Measurements from ENCODE around the gene STARD10. TPM values are rescaled to one million over a fixed set of nuclear protein-coding genes. Genes with fewer than 3 reads are reported as not detected.

STARD10 gene
- total RNA-seq, 2 donors from 2014 or later = 32.2 to 33.3 TPM

DNA sequence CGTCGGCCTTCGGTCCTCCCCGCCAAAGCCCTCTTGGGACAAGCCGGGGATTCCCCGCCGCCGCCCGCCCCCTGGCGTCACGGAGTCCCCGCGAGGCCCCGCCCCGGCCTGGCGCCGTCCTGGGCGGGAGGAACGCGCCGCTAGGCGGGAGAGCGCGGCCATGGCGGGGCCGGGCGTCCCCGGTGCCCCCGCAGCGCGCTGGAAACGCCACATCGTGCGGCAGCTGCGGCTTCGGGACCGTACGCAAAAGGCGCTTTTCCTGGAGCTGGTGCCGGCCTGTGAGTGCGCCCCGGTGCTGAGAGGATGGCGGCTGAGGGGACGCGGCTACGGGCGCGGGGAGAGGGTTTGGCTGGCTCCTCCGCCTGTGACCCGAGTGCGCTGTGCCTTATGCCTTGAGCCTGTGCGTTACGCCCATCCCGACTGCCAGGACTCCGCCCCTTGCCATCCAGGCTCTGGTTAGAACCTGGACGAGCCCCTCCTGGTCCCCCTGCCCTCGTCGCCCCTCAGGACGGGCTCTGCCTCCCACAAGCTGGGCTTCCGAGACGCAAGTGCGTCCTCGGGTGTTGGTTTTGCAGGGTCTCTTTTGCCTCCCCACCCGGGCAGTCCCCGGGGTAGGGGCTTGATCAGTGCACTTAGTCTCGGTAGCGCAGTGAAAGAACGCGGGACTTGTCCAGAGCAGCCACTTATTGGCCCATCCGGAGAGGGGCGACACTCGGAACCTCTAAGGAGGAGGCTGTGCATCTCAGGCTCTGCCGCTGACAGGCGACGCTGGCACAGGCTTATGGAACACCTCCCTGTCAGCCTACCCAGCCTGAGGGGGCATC lies 20.7 kb upstream of the STARD10 start, which contains the start of gene ATG16L2:
TSS of gene ATG16L2 (plus strand) at position 126 of the 824 bp plus-strand sequence. CDS start at position 161, 35 bp downstream.
- Mint-ChIP-seq H3K9me3 (no peaks in the 10 kb centered on the region), H3K4me1 (peaks cover 18% of the 10 kb centered on the region), H3K27me3 (ENCODE audit: insufficient read depth) (peaks cover 2% of the 10 kb centered on the region), H3K4me3 (peak within 1 kb of the TSS; percentile 88), H3K36me3 (ENCODE audit: low read depth) (peaks cover 21% of the 10 kb centered on the region), H3K27ac (peak within 1 kb of the TSS; percentile 97)
- Histone ChIP-seq H3K27me3 (ENCODE audit: control insufficient read depth, insufficient read depth, low read length, poor library complexity, severe bottlenecking) (no peaks in the 10 kb centered on the region), H3K4me1 (ENCODE audit: control insufficient read depth, insufficient read depth, low read length) (no peaks in the 10 kb centered on the region), H3K36me3 (ENCODE audit: control insufficient read depth, insufficient read depth, low read length) (peaks cover 7% of the 10 kb centered on the region), H3K27ac (ENCODE audit: low read depth, low read length) (peak within 1 kb of the TSS; percentile 94), H3K9me3 (ENCODE audit: control insufficient read depth, low read length) (no peaks in the 10 kb centered on the region), H3K4me3 (ENCODE audit: low read length) (peak within 1 kb of the TSS; percentile 86), H3K9ac (ENCODE audit: extremely low read depth, low read length, poor library complexity, severe bottlenecking) (peak within 1 kb of the TSS; percentile 72)
- TF ChIP-seq, protein P1, sequence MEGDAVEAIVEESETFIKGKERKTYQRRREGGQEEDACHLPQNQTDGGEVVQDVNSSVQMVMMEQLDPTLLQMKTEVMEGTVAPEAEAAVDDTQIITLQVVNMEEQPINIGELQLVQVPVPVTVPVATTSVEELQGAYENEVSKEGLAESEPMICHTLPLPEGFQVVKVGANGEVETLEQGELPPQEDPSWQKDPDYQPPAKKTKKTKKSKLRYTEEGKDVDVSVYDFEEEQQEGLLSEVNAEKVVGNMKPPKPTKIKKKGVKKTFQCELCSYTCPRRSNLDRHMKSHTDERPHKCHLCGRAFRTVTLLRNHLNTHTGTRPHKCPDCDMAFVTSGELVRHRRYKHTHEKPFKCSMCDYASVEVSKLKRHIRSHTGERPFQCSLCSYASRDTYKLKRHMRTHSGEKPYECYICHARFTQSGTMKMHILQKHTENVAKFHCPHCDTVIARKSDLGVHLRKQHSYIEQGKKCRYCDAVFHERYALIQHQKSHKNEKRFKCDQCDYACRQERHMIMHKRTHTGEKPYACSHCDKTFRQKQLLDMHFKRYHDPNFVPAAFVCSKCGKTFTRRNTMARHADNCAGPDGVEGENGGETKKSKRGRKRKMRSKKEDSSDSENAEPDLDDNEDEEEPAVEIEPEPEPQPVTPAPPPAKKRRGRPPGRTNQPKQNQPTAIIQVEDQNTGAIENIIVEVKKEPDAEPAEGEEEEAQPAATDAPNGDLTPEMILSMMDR (conservative IDR thresholded peaks at IDR 0.05) = peak; percentile 53
- WGBS, 2 experiments (ENCODE audit: insufficient coverage in 1 of 2, insufficient read length in 1 of 2) = 0 to 1% methylated on average over 18 to 75 of the region's 75 CpGs
- DNase-seq = peak; percentile 95

DNA sequence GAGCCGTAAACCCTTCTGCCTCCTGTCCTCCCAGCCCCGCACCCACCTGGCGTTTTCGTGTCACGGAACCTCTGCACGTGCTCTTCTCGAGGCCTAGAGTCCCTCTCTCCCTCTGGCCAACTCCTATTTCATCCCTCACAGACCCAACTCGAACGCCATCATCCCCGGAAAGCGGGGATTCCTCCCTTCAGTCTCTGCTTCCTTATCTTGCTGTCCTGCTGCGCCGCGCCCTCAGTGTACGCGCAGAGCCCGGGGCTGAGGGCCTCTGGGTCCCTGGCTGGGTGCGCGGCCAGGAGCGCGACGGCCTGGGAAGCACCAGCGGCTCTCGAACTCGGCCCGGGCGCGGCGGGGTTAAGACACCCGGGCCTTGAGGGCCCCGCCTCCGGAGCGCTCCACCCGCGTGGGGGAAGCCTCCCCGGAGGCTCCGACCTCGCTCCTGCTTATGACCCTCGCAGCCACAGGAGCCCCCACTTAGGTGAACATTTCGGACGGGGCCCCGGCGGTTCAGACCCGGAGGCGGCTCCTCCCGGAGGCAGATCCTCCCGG lies 20.0 kb upstream of the STARD10 start:
- no peaks in the 10 kb centered on the region for H3K9me3 ChIP-seq (ENCODE audit: control insufficient read depth, low read length)
- TF ChIP-seq, protein P1 (conservative IDR thresholded peaks at IDR 0.05) = no peak
- no peaks in the 10 kb centered on the region for H3K27me3 ChIP-seq (ENCODE audit: control insufficient read depth, insufficient read depth, low read length, poor library complexity, severe bottlenecking)
- Mint-ChIP-seq H3K27me3 (ENCODE audit: insufficient read depth) (peaks cover 2% of the 10 kb centered on the region), H3K27ac (peak overlapping the region; percentile 85), H3K4me1 (peaks cover 18% of the 10 kb centered on the region), H3K4me3 (peak overlapping the region; percentile 88), H3K36me3 (ENCODE audit: low read depth) (peaks cover 21% of the 10 kb centered on the region), H3K9me3 (no peaks in the 10 kb centered on the region)
- peak overlapping the region; percentile 72 for H3K9ac ChIP-seq (ENCODE audit: extremely low read depth, low read length, poor library complexity, severe bottlenecking)
- peak overlapping the region; percentile 86 for H3K4me3 ChIP-seq (ENCODE audit: low read length)
- H3K27ac ChIP-seq (ENCODE audit: low read depth, low read length) = peak overlapping the region; percentile 94
- H3K4me1 ChIP-seq (ENCODE audit: control insufficient read depth, insufficient read depth, low read length) = no peaks in the 10 kb centered on the region
- peaks cover 10% of the 10 kb centered on the region for H3K36me3 ChIP-seq (ENCODE audit: control insufficient read depth, insufficient read depth, low read length)
- 4 to 5% methylated on average over 24 to 47 of the region's 47 CpGs for WGBS, 2 experiments (ENCODE audit: insufficient coverage in 1 of 2, insufficient read length in 1 of 2)
- no peak for DNase-seq

DNA sequence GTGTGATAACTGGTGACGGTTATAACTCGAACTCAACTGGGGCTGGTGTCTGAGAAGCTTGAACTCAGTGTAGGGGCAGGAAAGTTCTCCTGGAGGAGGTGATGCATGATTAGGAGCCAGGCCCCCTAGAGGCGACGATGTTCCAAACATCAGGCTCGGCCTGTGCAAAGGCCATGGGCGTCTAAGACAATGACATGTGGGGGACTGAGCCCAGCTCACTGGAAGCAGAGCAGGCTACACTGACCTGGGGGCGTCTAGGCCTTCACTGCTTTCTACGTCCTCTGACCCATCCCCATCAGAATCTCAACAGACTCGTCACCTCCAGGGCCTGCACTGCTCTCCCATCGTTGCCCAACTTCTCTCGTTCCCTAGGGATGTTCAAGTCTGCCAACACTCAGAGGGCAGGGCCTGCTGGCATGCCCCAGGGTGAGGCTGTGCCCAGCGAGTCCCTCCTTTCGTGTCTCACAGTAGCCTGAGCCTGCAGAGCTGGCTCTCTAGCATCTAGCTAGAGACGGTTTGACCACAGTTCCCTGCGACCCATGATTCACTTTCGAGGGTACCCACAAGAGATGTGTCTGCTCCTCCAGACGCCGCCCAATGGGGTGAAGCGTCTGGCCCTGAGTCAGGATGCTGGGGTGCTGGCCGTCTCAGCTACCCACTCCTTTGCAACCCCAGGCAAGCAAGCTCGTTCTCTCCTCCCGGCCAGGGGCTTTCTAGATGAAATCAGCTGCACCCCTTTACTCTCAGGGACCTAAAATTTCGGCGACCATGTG lies 19.3 kb upstream of the STARD10 start:
- TF ChIP-seq, protein P1 (conservative IDR thresholded peaks at IDR 0.05) = peak; percentile 86
- peaks cover 19% of the 10 kb centered on the region for H3K36me3 Mint-ChIP-seq (ENCODE audit: low read depth)
- H3K36me3 ChIP-seq (ENCODE audit: control insufficient read depth, insufficient read depth, low read length) = peaks cover 4% of the 10 kb centered on the region

More for the DNA sequence above, 19.3 kb upstream of the STARD10 start:
- H3K9me3 Mint-ChIP-seq = no peaks in the 10 kb centered on the region
- H3K27me3 ChIP-seq (ENCODE audit: control insufficient read depth, insufficient read depth, low read length, poor library complexity, severe bottlenecking) = no peaks in the 10 kb centered on the region
- H3K27me3 Mint-ChIP-seq (ENCODE audit: insufficient read depth) = peaks cover 2% of the 10 kb centered on the region
- H3K27ac Mint-ChIP-seq = peak overlapping the region; percentile 85
- peak overlapping the region; percentile 86 for H3K4me3 ChIP-seq (ENCODE audit: low read length)
- no peaks in the 10 kb centered on the region for H3K9me3 ChIP-seq (ENCODE audit: control insufficient read depth, low read length)
- peak overlapping the region; percentile 72 for H3K9ac ChIP-seq (ENCODE audit: extremely low read depth, low read length, poor library complexity, severe bottlenecking)
- peaks cover 18% of the 10 kb centered on the region for H3K4me1 Mint-ChIP-seq
- 63 to 67% methylated on average over 20 to 24 of the region's 24 CpGs for WGBS, 2 experiments (ENCODE audit: insufficient coverage in 1 of 2, insufficient read length in 1 of 2)
- peak; percentile 89 for DNase-seq
- no peaks in the 10 kb centered on the region for H3K4me1 ChIP-seq (ENCODE audit: control insufficient read depth, insufficient read depth, low read length)
- peak overlapping the region; percentile 88 for H3K4me3 Mint-ChIP-seq
- no peak overlapping the region for H3K27ac ChIP-seq (ENCODE audit: low read depth, low read length)

Data from endodermal cell (in vitro differentiated cells).